Testis (tissue), 3 donors: ENCODE data around the gene MCC. TPM values are rescaled to one million over a fixed set of nuclear protein-coding genes. Genes with fewer than 3 reads are reported as not detected.

ENCODE experiments used
- DNase-seq: peaks from one replicate; pipeline ENCODE4 v3.0.0-alpha.2; 2019
- H3K27ac ChIP-seq, 2 donors: fragments of 200-600 bp; sonication (generic); one replicate each; pipeline ENCODE4 v1.5.1; 2019
- H3K27me3 ChIP-seq: fragments of 200-600 bp; sonication (generic); one replicate; pipeline ENCODE4 v1.5.1; 2019
- H3K36me3 ChIP-seq: fragments of 200-600 bp; sonication (generic); one replicate; pipeline ENCODE4 v1.5.1; 2017; ENCODE audit warnings: low read depth; ENCODE audit errors: missing control alignments
- H3K4me1 ChIP-seq: fragments of 200-600 bp; sonication (generic); one replicate; pipeline ENCODE4 v1.5.1; 2019
- H3K4me3 ChIP-seq, 2 donors: fragments of 200-600 bp; sonication (generic); one replicate each; pipeline ENCODE4 v1.5.1; 2017 to 2019
- H3K9me3 ChIP-seq: fragments of 200-600 bp; sonication (generic); one replicate; pipeline ENCODE4 v1.5.1; 2017
- CTCF ChIP-seq, 3 experiments: fragments of 450-650 bp in 2 of 3; fragments of 200-600 bp in 1 of 3; sonication (generic) in 1 of 3; IDR thresholded peaks; one replicate each; pipeline ENCODE4 v1.5.1; 2016 to 2019; ENCODE audit warnings: antibody characterized with exemption in 3 of 3, mild to moderate bottlenecking in 2 of 3, moderate library complexity in 1 of 3
- POLR2A ChIP-seq: fragments of 450-650 bp; IDR thresholded peaks from one replicate; pipeline ENCODE4 v1.6.1; 2017; ENCODE audit warnings: antibody characterized with exemption, mild to moderate bottlenecking, moderate library complexity
- WGBS, 2 donors: methylation state at CpG; one replicate each; pipeline ENCODE4 v1.1.5; 2018; 5-methylcytosine and 5-hydroxymethylcytosine counted together
- intact Hi-C: fragments of 100-400 bp; cut with DNase I; formaldehyde crosslinking; loops from one replicate; pipeline ENCODE4 v1.15.1; 2023; ENCODE audit warnings: low total_unique reads
- polyA plus RNA-seq: library from polyadenylated mRNA; stranded (reverse); fragments of 350-450 nt; fragmentation: Illumina TruSeq; extraction: RNeasy Lipid Tissue Mini Kit (QIAGEN cat#74804); gene quantifications from one replicate; pipeline ENCODE4 v1.2.3, GENCODE V29; 2014; ENCODE audit warnings: low read depth, low replicate concordance; ENCODE audit not compliant: insufficient read depth
- total RNA-seq, 2 donors: library from RNA; depleted of rRNA; stranded (reverse); fragments of >200 nt; gene quantifications; one replicate each; pipeline ENCODE4 v1.2.3, GENCODE V29; 2016

MCC gene
- total and polyA plus RNA-seq, 3 donors from 2014 or later, result 7.1 to 23.7 (median 21.4) TPM

- no peak for DNase-seq
- intact Hi-C loops, result no loop called here
- Histone ChIP-seq H3K4me1 (no peaks in the 10 kb centered on the region), H3K27me3 (no peaks in the 10 kb centered on the region), H3K9me3 (no peaks in the 10 kb centered on the region), H3K27ac (no peak overlapping the region), H3K4me3 (no peak overlapping the region), H3K36me3 (no peaks in the 10 kb centered on the region)
- TF ChIP-seq CTCF (IDR thresholded peaks at IDR 0.05) (no peak), POLR2A (no peak)
- whole genome bisulfite sequencing, 2 donors, result 10 to 24% methylated on average over 2 of the region's 2 CpGs
Measured at GRCh38 chr5:113450929-113451328, 37.3 kb downstream of the MCC start.

GRCh38 chr5:113450462-113450861 lies 37.8 kb downstream of the MCC start:
- no peaks in the 10 kb centered on the region for H3K27me3 ChIP-seq
- no peaks in the 10 kb centered on the region for H3K9me3 ChIP-seq
- no peaks in the 10 kb centered on the region for H3K36me3 ChIP-seq
- DNase-seq, result no peak
- H3K4me1 ChIP-seq, result no peaks in the 10 kb centered on the region
- no peak overlapping the region for H3K4me3 ChIP-seq
- H3K27ac ChIP-seq, result no peak overlapping the region
- no peak for TF ChIP-seq POLR2A
- TF ChIP-seq CTCF (IDR thresholded peaks at IDR 0.05), result no peak
- intact Hi-C loops, result no loop called here
- WGBS, 2 donors, result 84 to 85% methylated on average over 2 of the region's 2 CpGs

GRCh38 chr5:113448252-113448651 lies 40.0 kb downstream of the MCC start:
- Histone ChIP-seq H3K9me3 (no peaks in the 10 kb centered on the region), H3K27ac (no peak overlapping the region), H3K36me3 (no peaks in the 10 kb centered on the region), H3K4me1 (no peaks in the 10 kb centered on the region), H3K4me3 (no peak overlapping the region), H3K27me3 (no peaks in the 10 kb centered on the region)
- no peak for DNase-seq
- no peak for TF ChIP-seq CTCF (IDR thresholded peaks at IDR 0.05)
- no peak for TF ChIP-seq POLR2A
- intact Hi-C loops, result no loop called here
- 78 to 85% methylated on average over 3 of the region's 3 CpGs for WGBS, 2 donors

GRCh38 chr5:113447498-113448050 lies 40.7 kb downstream of the MCC start:
- Histone ChIP-seq H3K27ac (no peak overlapping the region), H3K27me3 (no peaks in the 10 kb centered on the region), H3K9me3 (no peaks in the 10 kb centered on the region), H3K4me1 (no peaks in the 10 kb centered on the region), H3K36me3 (no peaks in the 10 kb centered on the region), H3K4me3 (no peak overlapping the region)
- no peak for TF ChIP-seq POLR2A
- TF ChIP-seq CTCF (IDR thresholded peaks at IDR 0.05), result no peak
- intact Hi-C loops, result no loop called here
- 71% methylated on average over 4 of the region's 4 CpGs for WGBS, 2 donors
- no peak for DNase-seq

- WGBS, 2 donors, result 72 to 80% methylated on average over 2 of the region's 2 CpGs
- no peak overlapping the region for H3K4me3 ChIP-seq
- H3K36me3 ChIP-seq, result no peaks in the 10 kb centered on the region
- no peak overlapping the region for H3K27ac ChIP-seq
- no peak for DNase-seq
- H3K27me3 ChIP-seq, result no peaks in the 10 kb centered on the region
- intact Hi-C loops, result no loop called here
- H3K9me3 ChIP-seq, result no peaks in the 10 kb centered on the region
- no peaks in the 10 kb centered on the region for H3K4me1 ChIP-seq
- no peak for TF ChIP-seq POLR2A
- TF ChIP-seq CTCF (IDR thresholded peaks at IDR 0.05), result no peak
Measured at GRCh38 chr5:113446358-113446927, 41.8 kb downstream of the MCC start.
